Peyer's patch (tissue), 4 donors: ENCODE data around the gene SSUH2.

Experiments used
- CTCF ChIP-seq, 6 experiments: fragments of 450-650 bp in 4 of 6; fragments of 200-600 bp in 2 of 6; sonication (generic) in 1 of 6; IDR thresholded peaks; one replicate each; pipeline ENCODE4 v1.5.1; 2017 to 2019; ENCODE audit warnings: antibody characterized with exemption in 6 of 6, mild to moderate bottlenecking in 3 of 6, moderate library complexity in 1 of 6
- POLR2A ChIP-seq, 2 donors: fragments of 450-650 bp; IDR thresholded peaks; one replicate each; pipeline ENCODE4 v1.5.1; 2017; ENCODE audit warnings: antibody characterized with exemption in 2 of 2, mild to moderate bottlenecking in 2 of 2, moderate library complexity in 2 of 2

GRCh38 chr3:8622873-8623691 lies 21.5 kb downstream of the SSUH2 start:
- no peak for TF ChIP-seq POLR2A (IDR thresholded peaks at IDR 0.05)
- peak; percentile 29 to 90 (median 81) for TF ChIP-seq CTCF (IDR thresholded peaks at IDR 0.05)
